Fibroblast of lung (primary cell): ENCODE data around the gene KPNA6. TPM values are rescaled to one million over a fixed set of nuclear protein-coding genes. Genes with fewer than 3 reads are reported as not detected.

ENCODE experiments used
- DNase-seq, 2 donors: peaks; one replicate each; pipeline versions ENCODE4 v3.0.0 to v3.0.0-alpha.2; 2010; ENCODE audit warnings: low read depth in 2 of 2
- H2AFZ ChIP-seq: 2 replicates; pipeline ENCODE4 v1.5.1; 2012; ENCODE audit warnings: low read length, control low read depth, inconsistent platforms
- H3K27ac ChIP-seq: 2 replicates; pipeline ENCODE4 v1.5.1; 2011; ENCODE audit warnings: low read length, control low read depth; ENCODE audit not compliant: insufficient read depth
- H3K27me3 ChIP-seq: 2 replicates; pipeline ENCODE4 v1.5.1; 2011; ENCODE audit warnings: mild to moderate bottlenecking, low read length; ENCODE audit not compliant: control insufficient read depth, insufficient read depth
- H3K36me3 ChIP-seq: 2 replicates; pipeline ENCODE4 v1.5.1; 2011; ENCODE audit warnings: low read length; ENCODE audit not compliant: control insufficient read depth, insufficient read depth
- H3K4me1 ChIP-seq: 2 replicates; pipeline ENCODE4 v1.5.1; 2011; ENCODE audit warnings: low read length; ENCODE audit not compliant: control insufficient read depth, insufficient read depth; ENCODE audit errors: extremely low read depth
- H3K4me2 ChIP-seq: 2 replicates; pipeline ENCODE4 v1.5.1; 2011; ENCODE audit warnings: low read length, control low read depth; ENCODE audit not compliant: insufficient read depth; ENCODE audit errors: extremely low read depth
- H3K4me3 ChIP-seq, 4 experiments: fragments of 200-600 bp in 1 of 4; sonication (generic) in 1 of 4; replicated peaks in 1 of 4; 2 replicates each; pipeline ENCODE4 v1.5.1; 2011 to 2016; ENCODE audit warnings: low read length in 4 of 4, low read depth in 3 of 4, mild to moderate bottlenecking in 3 of 4, control low read depth in 2 of 4, inconsistent platforms in 1 of 4, mixed read lengths in 1 of 4; ENCODE audit not compliant: insufficient read depth in 1 of 4; ENCODE audit errors: control extremely low read depth in 1 of 4
- H3K79me2 ChIP-seq: 2 replicates; pipeline ENCODE4 v1.5.1; 2012; ENCODE audit warnings: mild to moderate bottlenecking, low read length, inconsistent platforms; ENCODE audit not compliant: control insufficient read depth, insufficient read depth
- H3K9ac ChIP-seq: 2 replicates; pipeline ENCODE4 v1.5.1; 2011; ENCODE audit warnings: mild to moderate bottlenecking, low read length, control low read depth; ENCODE audit not compliant: insufficient read depth
- H3K9me3 ChIP-seq: 2 replicates; pipeline ENCODE4 v1.5.1; 2012; ENCODE audit warnings: low read depth, low read length; ENCODE audit not compliant: control insufficient read depth, insufficient read depth
- H4K20me1 ChIP-seq: 2 replicates; pipeline ENCODE4 v1.5.1; 2011; ENCODE audit warnings: low read length; ENCODE audit not compliant: control insufficient read depth, insufficient read depth; ENCODE audit errors: extremely low read depth
- CTCF ChIP-seq, 2 donors: IDR thresholded peaks in 1 of 2; conservative IDR thresholded peaks in 1 of 2; 1 replicate in 1 of 2; 2 replicates in 1 of 2; pipeline ENCODE4 v1.5.1; 2011 to 2012; ENCODE audit warnings: low read length in 2 of 2, control low read depth in 1 of 2, inconsistent platforms in 1 of 2, low read depth in 1 of 2, mild to moderate bottlenecking in 1 of 2
- EZH2 ChIP-seq: IDR thresholded peaks from 2 replicates; pipeline ENCODE4 v1.5.1; 2012; ENCODE audit warnings: low read length, control low read depth, mild to moderate bottlenecking; ENCODE audit errors: missing control alignments
- polyA plus RNA-seq, 2 donors: library from polyadenylated mRNA; depleted of rRNA in 1 of 2; stranded (reverse) in 1 of 2; unstranded in 1 of 2; fragments of >200 nt; gene quantifications; 2 replicates each; pipeline ENCODE4 v1.2.1, GENCODE V29; 2011 to 2012; ENCODE audit warnings: missing spikeins in 1 of 2
- total RNA-seq: library from RNA; depleted of rRNA; stranded (reverse); fragments of >200 nt; gene quantifications from 2 replicates; pipeline ENCODE4 v1.2.1, GENCODE V29; 2014

KPNA6 gene
- total and polyA plus RNA-seq, 2 donors (not counting 1 experiment from before 2014, with no cell fraction given): 40.1 to 48.5 TPM

GRCh38 chr1:32197837-32198236 lies 90.0 kb downstream of the KPNA6 start:
- Histone ChIP-seq H3K27me3 (no peaks in the 10 kb centered on the region), H3K27ac (no peak overlapping the region), H3K36me3 (peaks cover 33% of the 10 kb centered on the region)

GRCh38 chr1:32198237-32199042 lies 90.6 kb downstream of the KPNA6 start:
- H3K4me1 ChIP-seq: peaks cover 18% of the 10 kb centered on the region
- no peaks in the 10 kb centered on the region for H3K9me3 ChIP-seq
- H3K36me3 ChIP-seq: peaks cover 28% of the 10 kb centered on the region
- H3K27ac ChIP-seq: no peak overlapping the region
- TF ChIP-seq EZH2 (no peak), CTCF (conservative IDR thresholded peaks at IDR 0.05 in 1 of 2, IDR thresholded peaks at IDR 0.05 in 1 of 2; ENCODE audit: low read depth in 1 of 2, low read length in 2 of 2) (no peak)
- no peaks in the 10 kb centered on the region for H3K79me2 ChIP-seq
- no peak for DNase-seq
- no peaks in the 10 kb centered on the region for H3K27me3 ChIP-seq
- no peak overlapping the region for H3K4me2 ChIP-seq
- H3K9ac ChIP-seq: no peak overlapping the region
- no peak overlapping the region for H3K4me3 ChIP-seq
- no peak overlapping the region for H2AFZ ChIP-seq
- H4K20me1 ChIP-seq: no peaks in the 10 kb centered on the region

More at GRCh38 chr1:32197837-32198236, 90.0 kb downstream of the KPNA6 start:
- TF ChIP-seq CTCF (conservative IDR thresholded peaks at IDR 0.05 in 1 of 2, IDR thresholded peaks at IDR 0.05 in 1 of 2; ENCODE audit: low read depth in 1 of 2, low read length in 2 of 2) (no peak), EZH2 (no peak)
- Histone ChIP-seq H3K9ac (no peak overlapping the region), H3K4me2 (no peak overlapping the region), H3K4me1 (peaks cover 18% of the 10 kb centered on the region), H3K9me3 (no peaks in the 10 kb centered on the region), H3K4me3 (no peak overlapping the region), H3K79me2 (no peaks in the 10 kb centered on the region), H2AFZ (no peak overlapping the region), H4K20me1 (no peaks in the 10 kb centered on the region)
- no peak for DNase-seq

GRCh38 chr1:32199043-32199716 lies 91.3 kb downstream of the KPNA6 start:
- DNase-seq: no peak
- H3K27me3 ChIP-seq: no peaks in the 10 kb centered on the region
- TF ChIP-seq CTCF (conservative IDR thresholded peaks at IDR 0.05 in 1 of 2, IDR thresholded peaks at IDR 0.05 in 1 of 2; ENCODE audit: low read depth in 1 of 2, low read length in 2 of 2) (no peak), EZH2 (no peak)
- H3K9me3 ChIP-seq: no peaks in the 10 kb centered on the region
- H3K9ac ChIP-seq: no peak overlapping the region
- peaks cover 18% of the 10 kb centered on the region for H3K4me1 ChIP-seq
- no peaks in the 10 kb centered on the region for H4K20me1 ChIP-seq
- peak overlapping the region; percentile 87 for H3K4me2 ChIP-seq
- no peak overlapping the region for H2AFZ ChIP-seq
- peaks cover 23% of the 10 kb centered on the region for H3K36me3 ChIP-seq
- H3K79me2 ChIP-seq: no peaks in the 10 kb centered on the region
- H3K27ac ChIP-seq: peak overlapping the region; percentile 99
- H3K4me3 ChIP-seq: no peak overlapping the region
